HEK293T (cell line): ENCODE data around the gene GDAP1L1.
"Not testable (repeated sequence)": the region's sequence is repeated elsewhere in the genome, so short reads cannot be mapped to it uniquely, and the experiment has no call there.

ENCODE experiments used
- CTCF ChIA-PET: fragments of 350-600 bp; formaldehyde crosslinking; extraction: SDS; loops from one replicate; lab custom pipeline; 2021; ENCODE audit warnings: antibody characterized with exemption, inconsistent platforms; lab: Yijun Ruan, JAX
- POLR2A ChIA-PET: fragments of 350-600 bp; formaldehyde crosslinking; extraction: SDS; loops from one replicate; lab custom pipeline; 2020; ENCODE audit warnings: antibody characterized with exemption, inconsistent platforms; lab: Yijun Ruan, JAX
- DNase-seq: peaks from one replicate; pipeline ENCODE4 v3.0.0; 2012; ENCODE audit warnings: mixed read lengths; ENCODE audit errors: extremely low spot score
- ARNT ChIP-seq: fragments of 450-650 bp; IDR thresholded peaks from 2 replicates; pipeline ENCODE4 v1.6.1; 2017; ENCODE audit warnings: mild to moderate bottlenecking
- CTBP1 ChIP-seq: fragments of 450-650 bp; IDR thresholded peaks from 2 replicates; pipeline ENCODE4 v1.6.1; 2016; ENCODE audit warnings: borderline replicate concordance
- ELF4 ChIP-seq: fragments of 450-650 bp; IDR thresholded peaks from 2 replicates; pipeline ENCODE4 v1.6.1; 2017; ENCODE audit warnings: antibody characterized with exemption
- FOXA1 ChIP-seq: fragments of 450-650 bp; IDR thresholded peaks from 2 replicates; pipeline ENCODE4 v1.6.1; 2016; ENCODE audit warnings: mild to moderate bottlenecking
- FOXK2 ChIP-seq: fragments of 450-650 bp; IDR thresholded peaks from 2 replicates; pipeline ENCODE4 v1.6.1; 2016; ENCODE audit warnings: mild to moderate bottlenecking
- FOXM1 ChIP-seq: fragments of 450-650 bp; IDR thresholded peaks from 2 replicates; pipeline ENCODE4 v1.6.1; 2017; ENCODE audit warnings: mild to moderate bottlenecking, borderline replicate concordance
- HDGF ChIP-seq: fragments of 450-650 bp; IDR thresholded peaks from 2 replicates; pipeline ENCODE4 v1.6.1; 2017; ENCODE audit warnings: antibody characterized with exemption, borderline replicate concordance
- L3MBTL2 ChIP-seq: fragments of 450-650 bp; conservative IDR thresholded peaks from 2 replicates; pipeline ENCODE4 v1.6.1; 2016; ENCODE audit warnings: mild to moderate bottlenecking
- LEF1 ChIP-seq: fragments of 450-650 bp; IDR thresholded peaks from 2 replicates; pipeline ENCODE4 v1.6.1; 2017; ENCODE audit warnings: mild to moderate bottlenecking, borderline replicate concordance
- NFRKB ChIP-seq: fragments of 450-650 bp; IDR thresholded peaks from 2 replicates; pipeline ENCODE4 v1.6.1; 2016; ENCODE audit warnings: mild to moderate bottlenecking, moderate library complexity
- PKNOX1 ChIP-seq: fragments of 450-650 bp; IDR thresholded peaks from 2 replicates; pipeline ENCODE4 v1.6.1; 2016
- SUZ12 ChIP-seq: fragments of 450-650 bp; IDR thresholded peaks from 2 replicates; pipeline ENCODE4 v1.6.1; 2016; ENCODE audit warnings: mild to moderate bottlenecking
- TARDBP ChIP-seq: fragments of 450-650 bp; IDR thresholded peaks from 2 replicates; pipeline ENCODE4 v1.6.1; 2016
- ZNF384 ChIP-seq: fragments of 450-650 bp; IDR thresholded peaks from 2 replicates; pipeline ENCODE4 v1.6.1; 2016

The GDAP1L1 gene

GRCh38 chr20:44326391-44327159 is 79.5 kb downstream of the GDAP1L1 start:
- TF ChIP-seq TARDBP, result no peak
- no peak for TF ChIP-seq HDGF
- ChIA-PET POLR2A (no interaction called here), CTCF (interaction anchor here (0.7 to 1.7 kb wide), 2 partner anchors 15 kb away, joined by 3 to 4 read pairs; partner anchors contain the start of gene FITM2)
- DNase-seq, result no peak

GRCh38 chr20:44327748-44328147 is 80.6 kb downstream of the GDAP1L1 start:
- DNase-seq, POLR2A ChIA-PET: not testable (repeated sequence)
- CTCF ChIA-PET, result interaction anchor here (1.7 kb wide), 1 partner anchor 17 kb away, joined by 4 read pairs; the partner anchor contains the start of gene FITM2

- ChIA-PET POLR2A (no interaction called here), CTCF (interaction anchor here (1.7 kb wide), 1 partner anchor 17 kb away, joined by 4 read pairs; the partner anchor contains the start of gene FITM2)
- no peak for TF ChIP-seq L3MBTL2
- TF ChIP-seq SUZ12, result no peak
- TF ChIP-seq HDGF, result no peak
- no peak for TF ChIP-seq ARNT
- no peak for TF ChIP-seq ZNF384
- TF ChIP-seq FOXK2, result no peak
- no peak for TF ChIP-seq FOXM1
- no peak for TF ChIP-seq NFRKB
- no peak for TF ChIP-seq ELF4
- no peak for TF ChIP-seq LEF1
- no peak for TF ChIP-seq PKNOX1
- TF ChIP-seq TARDBP, result no peak
- no peak for TF ChIP-seq FOXA1
- no peak for TF ChIP-seq CTBP1
- DNase-seq, result no peak
Observed at GRCh38 chr20:44328428-44328827, 81.3 kb downstream of the GDAP1L1 start.
